ENCODE measurements around the gene FSTL5.

The FSTL5 gene

GRCh38 chr4:161336016-161336530 is 827.7 kb downstream of the FSTL5 start:
- DNase-seq (ENCODE audit: low read depth), result peak; percentile 53
- TF ChIP-seq CTCF (IDR thresholded peaks at IDR 0.05; ENCODE audit: low read depth, low read length, missing control alignments), result no peak
- in situ Hi-C loops (cut with HindIII; ENCODE audit: low sequenced_read_pairs), result no loop called here
- no peak overlapping the region for H3K4me3 ChIP-seq (ENCODE audit: low read depth, low read length)
